OCI-LY7 (cell line): ENCODE data around the gene ARHGEF16.

Experiments
- CTCF ChIP-seq: fragments of 200-600 bp; sonication (generic); conservative IDR thresholded peaks from 2 replicates; pipeline ENCODE4 v1.5.1; 2014; ENCODE audit warnings: mild to moderate bottlenecking, antibody characterized with exemption, low read length, moderate library complexity, mixed read lengths
- EZH2phosphoT487 ChIP-seq: fragments of 200-600 bp; sonication (generic); IDR thresholded peaks from 2 replicates; pipeline ENCODE4 v1.6.1; 2018; ENCODE audit warnings: low read depth, borderline replicate concordance, mild to moderate bottlenecking, mixed run types, antibody characterized with exemption, low read length, moderate library complexity, mixed read lengths

- TF ChIP-seq CTCF (no peak), EZH2phosphoT487 (no peak)
These were observed 3.5 kb upstream of the ARHGEF16 start for GRCh38 chr1:3450983-3451382.
